Activated naive CD4-positive, alpha-beta T cell treated with anti-CD3 and anti-CD28 coated beads, Interleukin-2, amount 50 U/mL, for 16 hours (primary cell): Measurements from ENCODE around the gene ARL4A.

Experiments
- DNase-seq: peaks from one replicate; pipeline ENCODE4 v3.0.0-alpha.2; 2020

The ARL4A gene

GRCh38 chr7:12705878-12706277 lies 18.4 kb downstream of the ARL4A start:
- DNase-seq: no peak

DNA sequence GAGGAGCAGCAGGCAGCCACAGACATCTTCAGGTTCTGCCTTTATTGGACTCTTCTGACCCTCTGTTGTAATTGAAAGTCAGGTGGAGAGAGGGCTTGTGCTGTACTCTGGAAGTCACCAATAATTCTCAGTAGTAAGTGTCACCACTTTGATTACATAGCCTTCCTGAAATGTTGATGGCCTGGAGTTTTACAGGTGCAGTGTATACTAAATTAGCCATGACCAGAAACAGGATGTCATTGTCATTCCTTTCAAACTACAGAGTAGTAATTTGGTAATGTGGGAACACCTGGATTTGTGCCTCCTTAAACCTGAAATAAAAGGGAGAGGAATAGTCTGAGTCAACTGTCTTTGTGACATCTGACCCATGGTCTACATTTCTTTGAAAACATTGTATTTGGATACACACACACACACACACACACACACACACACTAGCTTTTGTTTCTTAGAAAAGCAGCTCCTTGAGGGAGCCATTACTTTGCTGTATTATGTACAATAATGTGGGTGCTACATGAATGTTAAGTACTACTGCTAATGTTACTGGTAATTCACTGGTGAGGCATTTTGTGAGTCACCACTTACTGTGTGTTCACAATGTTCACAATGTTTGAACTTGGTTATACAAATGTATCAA lies 19.6 kb downstream of the ARL4A start:
- DNase-seq: no peak

- DNase-seq: no peak
Observed at GRCh38 chr7:12708314-12708713, 20.9 kb downstream of the ARL4A start.

GRCh38 chr7:12709726-12710502 lies 22.5 kb downstream of the ARL4A start:
- DNase-seq: no peak

DNA sequence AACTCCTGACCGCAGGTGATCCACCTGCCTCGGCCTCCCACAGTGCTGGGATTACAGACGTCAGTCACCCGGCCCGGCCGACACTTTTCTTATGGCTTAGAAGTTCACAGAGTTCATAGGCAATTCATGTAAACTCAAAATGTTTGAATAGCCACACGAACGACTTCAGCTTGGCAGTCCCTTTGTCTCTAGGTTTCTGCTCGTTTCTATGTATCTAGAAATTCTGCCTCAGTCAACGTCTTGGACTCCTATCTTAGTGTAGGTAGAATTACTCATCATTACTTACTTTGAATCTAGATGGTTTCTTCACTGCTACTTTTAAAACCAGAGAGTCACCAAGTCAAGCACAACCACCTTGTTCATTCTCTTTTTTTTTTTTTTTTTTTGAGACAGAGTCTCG lies 23.7 kb downstream of the ARL4A start:
- DNase-seq: no peak

GRCh38 chr7:12712236-12712635 lies 24.8 kb downstream of the ARL4A start:
- DNase-seq: no peak

- no peak for DNase-seq
Observed at GRCh38 chr7:12713625-12714378, 26.4 kb downstream of the ARL4A start.

GRCh38 chr7:12714379-12714737 lies 26.9 kb downstream of the ARL4A start:
- no peak for DNase-seq

GRCh38 chr7:12715372-12716133 lies 28.1 kb downstream of the ARL4A start:
- DNase-seq: no peak

- no peak for DNase-seq
Observed at GRCh38 chr7:12716134-12716681, 28.8 kb downstream of the ARL4A start.

GRCh38 chr7:12716722-12717121 lies 29.3 kb downstream of the ARL4A start:
- no peak for DNase-seq

DNA sequence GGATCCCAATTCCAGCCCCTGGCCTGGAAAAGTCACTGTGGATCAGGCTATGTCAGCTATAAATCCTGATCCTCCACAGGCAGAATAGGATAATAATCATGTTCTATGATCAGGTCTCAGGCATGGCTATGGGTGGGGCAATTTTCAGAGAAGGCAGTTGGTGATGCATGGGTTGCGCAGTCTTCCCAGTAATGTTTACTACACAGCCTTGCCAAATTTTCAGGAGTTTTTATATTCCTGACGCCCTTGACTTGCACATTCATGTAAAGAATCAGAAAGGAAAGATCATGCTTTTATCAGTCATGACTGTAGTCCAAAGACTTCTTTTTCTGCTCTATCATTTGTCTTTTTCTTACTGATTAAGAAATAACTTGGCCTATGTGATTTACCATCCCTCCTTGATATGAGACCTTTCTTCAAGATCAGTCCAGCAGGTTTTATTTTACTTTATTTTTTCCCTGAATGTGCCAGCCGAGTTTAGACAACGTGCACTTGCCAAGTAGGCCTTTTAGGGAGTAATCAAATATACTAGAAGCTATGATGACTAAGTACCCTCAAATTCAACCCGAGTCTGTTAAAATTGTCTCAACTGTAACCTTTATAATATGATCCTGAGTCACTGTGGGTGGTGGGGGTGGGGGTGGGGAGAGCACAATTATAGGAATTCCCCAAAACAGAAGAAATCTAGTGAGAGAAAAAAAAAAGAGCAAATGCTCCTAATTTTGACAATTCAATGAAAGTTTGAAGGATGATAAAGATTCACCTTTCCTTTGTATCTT lies 31.9 kb downstream of the ARL4A start:
- DNase-seq: no peak

- DNase-seq: no peak
Observed at GRCh38 chr7:12719981-12720865, 32.8 kb downstream of the ARL4A start.

DNA sequence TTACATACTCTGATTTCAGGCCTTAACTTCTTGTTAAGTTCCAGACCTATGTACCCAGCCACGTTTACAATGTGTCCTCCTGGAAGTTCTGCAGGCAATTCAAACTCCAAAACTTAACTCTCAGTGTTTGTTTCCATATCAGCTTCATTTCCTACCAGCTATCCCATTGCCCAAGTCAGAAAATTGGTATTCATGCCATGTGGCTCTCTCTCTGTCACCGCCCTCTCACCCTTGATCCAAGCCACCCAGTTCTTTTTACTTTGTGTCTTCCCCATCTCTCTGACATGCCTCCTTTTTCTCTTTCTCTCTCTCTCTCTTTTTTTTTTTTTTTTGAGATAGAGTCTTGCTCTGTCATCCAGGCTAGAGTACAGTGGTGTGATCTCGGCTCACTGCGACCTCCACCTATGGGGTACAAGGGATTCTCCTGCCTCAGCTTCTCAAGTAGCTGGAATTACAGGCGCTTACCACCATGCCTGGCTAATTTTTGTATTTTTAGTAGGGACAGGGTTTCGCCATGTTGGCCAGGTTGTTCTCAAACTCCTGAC lies 33.9 kb downstream of the ARL4A start:
- no peak for DNase-seq

- DNase-seq: no peak
Observed at GRCh38 chr7:12722136-12722535, 34.7 kb downstream of the ARL4A start.

DNA sequence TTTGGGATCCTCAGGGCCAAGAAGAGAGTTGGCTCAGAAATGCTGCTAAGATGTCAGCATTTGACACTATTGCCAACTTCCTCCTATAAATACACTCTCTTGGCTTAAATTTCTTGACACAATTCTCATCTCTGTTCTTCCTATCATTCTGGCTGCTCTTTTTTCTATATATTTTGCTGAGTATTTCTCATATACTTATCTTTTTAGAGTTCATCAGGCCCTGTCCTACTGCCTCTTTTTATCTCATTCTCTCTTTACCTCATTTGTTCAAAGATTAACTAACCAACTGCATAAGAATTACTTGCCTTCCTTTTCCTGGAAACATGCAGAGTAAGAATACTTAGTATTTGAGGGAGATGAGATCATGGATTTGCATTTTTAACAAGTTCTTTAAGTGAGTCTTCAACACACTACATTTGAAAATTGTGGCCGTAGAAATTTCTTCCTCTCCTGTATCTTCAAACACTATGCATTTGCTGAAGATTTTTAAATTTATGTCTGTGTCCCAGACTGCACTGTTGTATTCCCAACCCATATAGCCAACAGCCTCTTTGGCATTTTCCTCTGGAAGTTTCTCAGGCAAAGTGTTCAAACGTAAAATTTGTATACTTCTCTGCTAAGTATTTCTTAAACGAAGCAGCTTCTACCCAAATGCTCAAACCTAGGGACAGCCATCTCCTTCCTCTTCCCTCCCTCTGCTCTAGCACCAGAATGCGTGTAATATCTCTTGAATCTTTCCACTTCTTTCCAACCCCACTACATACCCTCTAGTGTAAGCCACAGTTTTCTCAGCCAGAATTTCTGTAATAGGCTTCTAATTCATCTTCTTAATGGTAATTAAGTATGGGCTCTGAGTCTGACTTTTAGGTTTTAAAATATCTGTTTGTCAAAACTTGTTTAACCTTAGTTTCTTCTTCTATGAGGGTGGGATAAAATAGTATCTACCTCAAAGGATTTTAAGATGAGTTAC lies 35.5 kb downstream of the ARL4A start:
- no peak for DNase-seq

GRCh38 chr7:12725575-12726316 lies 38.3 kb downstream of the ARL4A start:
- DNase-seq: no peak

- DNase-seq: no peak
Observed at GRCh38 chr7:12726908-12727307, 39.5 kb downstream of the ARL4A start.
